ENCODE measurements around the gene SCTR. TPM values are rescaled to one million over a fixed set of nuclear protein-coding genes. Genes with fewer than 3 reads are reported as not detected.

The SCTR gene
- total RNA-seq, 2 experiments from 2014 or later: not detected

DNA sequence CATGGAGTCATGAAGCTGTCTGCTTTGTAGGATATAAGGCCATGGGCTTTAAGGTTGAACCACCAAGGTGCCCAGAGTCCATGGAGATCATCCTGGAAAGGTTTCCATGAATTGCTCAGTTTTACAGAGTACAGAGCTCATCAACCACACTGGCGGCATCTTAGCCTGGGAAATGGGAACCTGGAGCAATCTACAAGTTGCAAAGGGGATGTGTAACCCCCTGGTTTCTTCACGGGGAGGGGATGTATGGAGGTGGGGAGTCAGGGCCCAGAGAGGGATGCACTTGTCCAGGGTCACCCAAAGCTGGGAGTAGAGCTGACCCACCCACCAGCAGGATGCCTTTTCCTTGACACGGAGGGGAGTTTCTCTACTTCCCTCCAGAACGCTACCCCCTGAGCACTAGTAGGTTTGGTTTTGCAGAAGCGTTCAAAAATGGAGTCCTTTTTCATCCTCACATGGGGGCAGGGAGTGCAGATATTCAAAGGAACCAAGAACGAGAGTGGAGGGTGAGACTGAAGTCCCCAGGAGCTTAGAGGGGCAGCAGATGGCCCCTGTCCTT, 85.5 kb downstream of the SCTR start:
- Mint-ChIP-seq H3K4me1 (no peaks in the 10 kb centered on the region), H3K9me3 (no peaks in the 10 kb centered on the region), H3K36me3 (no peaks in the 10 kb centered on the region), H3K27me3 (peaks cover 8% of the 10 kb centered on the region), H3K27ac (no peak overlapping the region), H3K4me3 (no peak overlapping the region)
- no peak for DNase-seq

DNA sequence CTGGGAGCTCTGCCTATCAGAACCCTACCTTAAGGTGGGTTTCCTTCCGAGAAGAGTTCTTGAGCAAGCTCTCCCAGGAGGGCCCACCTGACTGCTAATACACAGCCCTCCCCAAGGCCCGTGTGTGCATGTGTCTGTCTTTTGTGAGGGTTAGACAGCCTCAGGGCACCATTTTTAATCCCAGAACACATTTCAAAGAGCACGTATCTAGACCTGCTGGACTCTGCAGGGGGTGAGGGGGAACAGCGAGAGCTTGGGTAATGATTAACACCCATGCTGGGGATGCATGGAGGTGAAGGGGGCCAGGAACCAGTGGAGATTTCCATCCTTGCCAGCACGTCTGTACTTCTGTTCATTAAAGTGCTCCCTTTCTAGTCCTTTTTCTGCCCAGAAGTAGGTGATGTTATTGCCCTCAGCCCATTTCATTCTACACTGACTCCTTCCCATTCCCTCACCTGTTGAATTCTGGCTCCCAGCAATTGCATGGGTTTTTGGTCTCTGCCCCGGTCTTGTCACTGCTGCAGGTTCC, 86.1 kb downstream of the SCTR start:
- no peak for DNase-seq
- Mint-ChIP-seq H3K4me1 (no peaks in the 10 kb centered on the region), H3K4me3 (no peak overlapping the region), H3K27me3 (peaks cover 12% of the 10 kb centered on the region), H3K27ac (no peak overlapping the region), H3K36me3 (no peaks in the 10 kb centered on the region), H3K9me3 (no peaks in the 10 kb centered on the region)

DNA sequence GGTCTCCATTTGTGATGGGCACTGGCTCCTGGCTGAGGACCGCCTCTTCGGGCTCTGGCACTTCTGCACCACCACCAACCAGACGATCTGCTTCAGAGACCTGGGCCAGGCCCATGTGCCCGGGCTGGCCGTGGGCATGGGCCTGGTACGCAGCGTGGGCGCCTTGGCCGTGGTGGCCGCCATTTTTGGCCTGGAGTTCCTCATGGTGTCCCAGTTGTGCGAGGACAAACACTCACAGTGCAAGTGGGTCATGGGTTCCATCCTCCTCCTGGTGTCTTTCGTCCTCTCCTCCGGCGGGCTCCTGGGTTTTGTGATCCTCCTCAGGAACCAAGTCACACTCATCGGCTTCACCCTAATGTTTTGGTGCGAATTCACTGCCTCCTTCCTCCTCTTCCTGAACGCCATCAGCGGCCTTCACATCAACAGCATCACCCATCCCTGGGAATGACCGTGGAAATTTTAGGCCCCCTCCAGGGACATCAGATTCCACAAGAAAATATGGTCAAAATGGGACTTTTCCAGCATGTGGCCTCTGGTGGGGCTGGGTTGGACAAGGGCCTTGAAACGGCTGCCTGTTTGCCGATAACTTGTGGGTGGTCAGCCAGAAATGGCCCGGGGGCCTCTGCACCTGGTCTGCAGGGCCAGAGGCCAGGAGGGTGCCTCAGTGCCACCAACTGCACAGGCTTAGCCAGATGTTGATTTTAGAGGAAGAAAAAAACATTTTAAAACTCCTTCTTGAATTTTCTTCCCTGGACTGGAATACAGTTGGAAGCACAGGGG, 87.1 kb downstream of the SCTR start:
- Mint-ChIP-seq H3K9me3 (no peaks in the 10 kb centered on the region), H3K4me1 (peaks cover 1% of the 10 kb centered on the region), H3K36me3 (no peaks in the 10 kb centered on the region), H3K27me3 (peaks cover 22% of the 10 kb centered on the region), H3K27ac (no peak overlapping the region), H3K4me3 (no peak overlapping the region)
- DNase-seq: no peak

DNA sequence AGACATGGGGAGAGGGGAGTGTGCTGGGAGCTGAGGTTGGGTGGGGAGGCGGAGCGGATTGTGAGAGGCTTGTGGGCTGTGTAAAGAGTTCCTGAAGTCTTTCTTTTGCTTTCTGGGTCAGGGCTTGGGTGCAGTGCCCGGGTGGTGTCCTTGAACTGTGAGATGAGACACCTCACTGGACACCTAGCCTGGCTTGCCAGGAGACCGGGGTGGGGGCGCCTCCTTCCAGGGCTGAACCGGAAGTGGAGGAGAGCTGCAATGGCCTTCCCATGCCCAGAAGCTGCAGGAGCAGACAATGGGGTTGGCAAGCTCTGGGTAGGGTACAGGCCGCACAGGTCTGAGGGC, 88.4 kb downstream of the SCTR start:
- H3K9me3 Mint-ChIP-seq: no peaks in the 10 kb centered on the region
- no peak overlapping the region for H3K27ac Mint-ChIP-seq
- peaks cover 2% of the 10 kb centered on the region for H3K4me1 Mint-ChIP-seq
- no peaks in the 10 kb centered on the region for H3K36me3 Mint-ChIP-seq
- H3K4me3 Mint-ChIP-seq: no peak overlapping the region
- peaks cover 29% of the 10 kb centered on the region for H3K27me3 Mint-ChIP-seq
- DNase-seq: no peak

DNA sequence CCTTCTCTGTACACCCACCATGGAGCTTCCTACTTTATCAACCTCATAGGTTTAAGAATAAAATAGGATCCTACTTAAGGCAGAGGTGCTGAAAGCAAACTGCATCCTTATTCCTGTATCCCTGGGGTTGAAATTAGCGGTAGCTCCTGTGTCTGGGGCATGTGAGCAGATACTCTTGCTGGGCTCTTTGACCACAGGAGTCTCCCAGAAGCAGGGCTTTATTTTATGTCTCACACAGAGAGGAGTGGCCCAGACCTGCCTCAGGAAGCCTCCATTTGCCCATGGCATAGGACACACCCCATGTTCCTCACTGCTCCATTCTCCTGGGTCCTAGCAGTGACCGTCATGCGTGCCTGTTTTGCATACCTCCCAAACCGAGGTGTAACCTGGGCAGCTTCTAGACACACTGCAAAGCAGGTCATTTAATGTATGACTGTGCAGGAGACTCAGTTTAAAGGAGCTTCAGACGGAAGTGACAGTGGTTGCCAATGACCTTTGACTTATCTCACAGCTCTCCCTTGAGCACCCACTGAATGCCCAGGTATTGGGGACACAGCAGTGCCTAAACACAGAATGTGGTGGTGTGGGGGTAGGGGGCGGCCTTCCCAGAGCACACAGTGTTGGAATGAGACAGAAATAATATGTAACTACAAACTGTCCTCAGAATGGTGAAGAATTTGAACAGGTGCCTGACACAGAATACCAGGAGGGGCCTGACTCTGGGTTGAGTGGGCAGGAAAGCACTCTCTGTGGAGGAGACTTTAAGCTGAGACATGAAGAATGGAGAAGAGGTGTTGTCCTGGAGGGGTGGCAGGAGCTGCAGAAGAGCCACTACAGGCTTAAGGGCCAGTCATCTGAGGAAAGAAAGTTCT, 89.0 kb downstream of the SCTR start:
- Mint-ChIP-seq H3K4me1 (peaks cover 2% of the 10 kb centered on the region), H3K9me3 (no peaks in the 10 kb centered on the region), H3K27ac (no peak overlapping the region), H3K36me3 (no peaks in the 10 kb centered on the region), H3K27me3 (peaks cover 35% of the 10 kb centered on the region), H3K4me3 (no peak overlapping the region)
- no peak for DNase-seq

DNA sequence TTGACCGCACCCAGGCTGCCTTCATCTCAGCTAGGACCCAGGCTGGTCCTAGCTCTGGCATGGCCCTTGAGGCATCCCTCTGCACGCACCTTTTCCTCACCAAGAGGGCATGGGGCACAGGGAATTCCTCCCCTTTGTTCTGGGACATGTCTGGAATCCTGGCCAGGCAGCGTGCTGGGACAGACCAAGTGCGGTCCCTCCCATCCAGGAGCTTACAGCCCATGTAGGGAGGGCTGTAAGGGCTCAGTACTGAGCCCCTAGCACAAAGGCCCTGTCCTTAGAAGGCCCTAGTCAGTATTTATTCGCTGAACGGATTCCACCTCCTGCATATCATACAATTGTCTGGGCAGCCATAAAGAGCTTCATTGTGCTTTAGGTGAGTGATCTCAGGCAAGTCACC, 89.6 kb downstream of the SCTR start:
- H3K27me3 Mint-ChIP-seq: peaks cover 37% of the 10 kb centered on the region
- H3K4me3 Mint-ChIP-seq: no peak overlapping the region

DNA sequence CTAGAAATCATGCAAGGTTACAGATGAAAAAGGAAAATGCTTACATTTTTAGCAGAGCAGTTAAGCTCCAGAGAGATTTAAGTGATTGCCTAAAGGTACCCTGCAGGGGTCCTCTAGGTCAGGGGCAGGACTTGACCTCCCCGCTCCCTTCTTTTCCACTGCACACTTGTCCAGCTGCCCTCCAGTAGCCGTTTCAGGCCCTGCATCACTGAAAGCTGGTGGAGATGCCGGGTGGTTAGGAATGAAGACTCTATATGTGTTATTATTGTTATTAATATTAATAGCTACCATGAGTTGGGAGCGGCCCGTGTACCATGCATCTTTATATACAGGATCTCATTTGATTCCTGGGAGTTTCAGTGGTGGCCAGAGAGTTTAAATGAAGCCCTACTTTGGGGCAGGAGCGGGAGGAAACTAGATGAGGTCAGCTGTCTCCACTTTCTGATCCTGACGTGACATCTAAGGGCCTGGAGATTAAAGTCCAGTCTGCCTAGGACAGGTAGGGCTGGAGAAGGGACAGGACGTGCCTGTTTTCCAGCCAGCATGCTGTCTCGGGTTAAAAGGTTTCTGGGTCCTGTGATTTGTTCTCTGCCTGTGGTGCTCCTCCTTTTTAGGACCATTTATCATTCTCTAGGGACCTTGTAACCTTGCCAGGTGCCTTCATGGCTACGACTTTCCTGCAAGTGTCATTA, 90.5 kb downstream of the SCTR start:
- Mint-ChIP-seq H3K4me1 (peaks cover 2% of the 10 kb centered on the region), H3K36me3 (no peaks in the 10 kb centered on the region), H3K27ac (no peak overlapping the region), H3K27me3 (peaks cover 43% of the 10 kb centered on the region), H3K9me3 (no peaks in the 10 kb centered on the region), H3K4me3 (no peak overlapping the region)
- no peak for DNase-seq

More for the DNA sequence above, 89.6 kb downstream of the SCTR start:
- no peak for DNase-seq
- no peak overlapping the region for H3K27ac Mint-ChIP-seq
- no peaks in the 10 kb centered on the region for H3K36me3 Mint-ChIP-seq
- H3K9me3 Mint-ChIP-seq: no peaks in the 10 kb centered on the region
- H3K4me1 Mint-ChIP-seq: peaks cover 2% of the 10 kb centered on the region

DNA sequence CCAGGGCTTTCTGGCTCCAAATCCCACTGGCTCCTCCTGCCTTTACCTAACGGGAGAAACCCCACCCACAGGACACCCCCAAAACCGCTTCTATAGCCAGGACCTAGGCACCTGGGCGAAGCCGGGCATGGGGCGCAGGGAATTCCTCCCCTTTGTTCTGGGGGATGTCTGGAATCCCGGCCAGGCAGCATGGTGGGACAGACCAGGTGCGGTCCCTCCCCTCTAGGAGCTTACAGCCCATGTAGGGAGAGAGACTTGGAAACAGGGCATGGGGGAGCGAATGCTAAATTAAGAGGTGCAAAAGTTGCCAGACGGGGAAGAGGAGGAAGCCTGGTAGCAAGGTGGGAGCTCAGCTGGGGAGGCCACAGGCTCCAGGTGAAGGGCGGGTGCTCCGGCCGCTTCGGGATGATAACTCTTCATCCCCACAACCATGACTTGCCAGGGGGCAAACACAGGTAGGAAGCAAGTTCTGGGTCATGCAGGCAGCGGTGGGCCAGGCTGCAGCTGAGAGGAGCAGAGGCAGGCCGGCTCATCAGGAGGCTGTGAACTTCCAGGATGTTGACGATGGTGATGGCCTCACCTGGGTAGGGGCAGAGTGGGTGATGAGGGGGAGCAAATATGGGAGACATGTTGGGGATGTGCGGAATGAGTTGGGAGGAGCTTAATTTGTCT, 91.3 kb downstream of the SCTR start:
- H3K27me3 Mint-ChIP-seq: peaks cover 51% of the 10 kb centered on the region
- no peak overlapping the region for H3K4me3 Mint-ChIP-seq
- H3K27ac Mint-ChIP-seq: no peak overlapping the region
- H3K36me3 Mint-ChIP-seq: no peaks in the 10 kb centered on the region
- H3K9me3 Mint-ChIP-seq: no peaks in the 10 kb centered on the region
- DNase-seq: no peak
- peaks cover 2% of the 10 kb centered on the region for H3K4me1 Mint-ChIP-seq

DNA sequence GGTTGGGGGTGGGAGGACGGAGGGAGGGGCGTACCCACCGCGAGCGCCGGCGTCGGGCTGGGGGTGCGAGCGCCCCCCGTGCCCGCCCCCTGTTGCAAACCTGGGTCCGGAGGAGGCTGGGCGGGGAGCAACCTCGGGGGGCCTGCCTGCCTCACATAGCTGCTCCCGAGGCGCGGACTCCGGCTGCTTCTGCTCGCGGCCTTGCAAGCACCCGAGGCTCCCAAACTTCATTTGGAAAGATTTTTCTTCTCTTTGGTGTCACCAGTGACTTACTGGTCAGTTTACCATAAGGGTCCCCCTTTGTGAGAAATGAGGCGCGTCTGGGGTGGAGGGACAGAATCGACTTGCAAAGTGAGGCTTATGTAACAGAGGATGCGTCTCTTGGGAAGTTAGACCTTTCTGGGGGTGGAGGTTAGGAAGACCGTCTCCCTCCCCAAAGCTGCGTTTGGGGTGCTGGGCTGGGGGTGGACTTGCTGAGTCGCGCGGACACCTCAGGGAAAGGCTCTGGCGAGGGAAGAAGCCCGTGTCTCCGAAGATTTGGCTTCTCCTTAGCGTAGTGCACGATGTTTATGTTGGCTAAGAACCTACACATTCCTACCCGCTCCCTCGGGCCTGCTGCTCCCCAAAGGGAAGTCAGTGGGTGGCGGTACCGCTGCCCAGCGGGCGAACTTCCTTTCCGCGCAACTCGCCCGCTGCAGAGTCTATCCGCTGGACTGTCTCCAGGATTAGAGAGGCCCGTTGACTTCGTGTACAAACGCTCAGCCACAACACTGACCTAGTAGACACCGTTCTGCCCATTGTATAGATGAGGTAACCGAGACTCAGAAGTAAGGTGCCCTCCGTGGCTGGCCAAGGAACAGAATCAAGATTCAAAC, 92.1 kb downstream of the SCTR start:
- Mint-ChIP-seq H3K36me3 (no peaks in the 10 kb centered on the region), H3K4me1 (peaks cover 2% of the 10 kb centered on the region), H3K9me3 (no peaks in the 10 kb centered on the region), H3K27me3 (peaks cover 55% of the 10 kb centered on the region), H3K27ac (no peak overlapping the region), H3K4me3 (peak overlapping the region; percentile 51)
- DNase-seq: no peak

DNA sequence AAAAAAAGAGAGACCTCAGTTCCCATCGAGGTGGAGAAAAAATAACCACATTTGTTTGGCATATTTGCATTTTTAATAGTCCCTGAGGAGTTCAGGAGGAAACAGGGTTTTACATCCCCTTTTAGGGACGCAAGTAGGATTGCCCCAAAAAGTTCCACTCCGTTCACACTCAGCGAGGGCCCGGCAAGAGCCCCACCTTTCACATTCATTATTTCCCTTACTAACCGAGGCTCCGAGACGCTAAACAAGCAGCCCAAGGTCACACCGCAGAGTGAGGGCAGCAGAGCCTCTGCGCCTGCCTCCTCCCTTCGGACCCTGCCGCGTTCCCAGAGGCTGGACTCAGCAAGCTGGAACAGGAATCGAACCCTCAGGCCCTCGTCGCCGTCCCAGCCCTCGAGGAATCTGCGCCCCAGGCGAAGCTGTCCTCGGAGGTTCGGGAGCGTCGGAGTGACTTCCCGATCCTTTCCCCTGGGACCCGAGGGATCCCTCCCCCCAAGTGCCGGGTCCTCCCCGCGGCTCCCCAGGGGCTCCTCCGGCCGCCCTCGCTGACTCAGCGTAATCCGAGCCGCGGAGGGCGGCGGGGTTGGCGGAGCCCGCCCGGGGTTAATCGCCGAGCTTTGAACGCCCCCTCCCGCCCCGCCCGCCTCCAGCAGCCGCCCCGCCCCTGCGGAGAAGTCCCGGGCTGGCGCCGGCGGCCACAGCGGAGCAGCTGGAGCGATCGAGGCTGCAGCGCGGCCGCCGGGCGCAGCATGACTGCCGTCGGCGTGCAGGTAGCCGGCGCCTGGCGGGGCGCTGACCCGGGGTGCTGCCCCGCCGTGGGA, 92.9 kb downstream of the SCTR start, which contains the start of gene TMEM37:
Gene TMEM37, plus strand, starts transcription at position 700 of the 821 bp plus-strand sequence. Its CDS starts 50 bp downstream, at position 750.
- Mint-ChIP-seq H3K27ac (no peak within 1 kb of the TSS), H3K4me3 (peak within 1 kb of the TSS; percentile 51), H3K27me3 (peaks cover 61% of the 10 kb centered on the region), H3K9me3 (no peaks in the 10 kb centered on the region), H3K4me1 (peaks cover 2% of the 10 kb centered on the region), H3K36me3 (no peaks in the 10 kb centered on the region)
- peak; percentile 22 for DNase-seq

DNA sequence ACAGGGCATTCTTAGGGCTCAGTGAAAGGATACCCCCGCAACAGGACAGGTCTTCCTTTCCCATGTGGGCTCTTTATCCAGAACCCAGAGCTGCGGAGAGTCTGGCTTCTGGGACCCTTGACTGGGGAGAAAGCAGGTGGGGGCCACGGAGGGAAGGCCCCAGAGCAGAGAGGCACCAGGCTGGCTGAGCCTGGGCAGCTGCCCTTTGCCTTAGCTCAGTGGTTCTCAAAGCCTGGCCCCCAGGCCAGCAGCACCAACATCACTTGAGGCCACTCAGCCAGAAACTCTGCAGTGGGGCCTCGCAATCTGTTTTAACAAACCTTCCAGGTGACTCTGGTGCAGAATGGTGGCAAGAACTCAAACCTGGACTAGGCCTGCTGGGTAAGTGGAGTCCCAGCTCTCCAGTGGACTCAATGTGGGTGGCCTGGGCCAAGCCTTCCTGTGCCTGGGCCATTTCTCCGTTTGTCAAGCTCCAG, 94.2 kb downstream of the SCTR start:
- Mint-ChIP-seq H3K4me3 (no peak overlapping the region), H3K27ac (no peak overlapping the region), H3K9me3 (no peaks in the 10 kb centered on the region), H3K4me1 (peaks cover 2% of the 10 kb centered on the region), H3K36me3 (no peaks in the 10 kb centered on the region), H3K27me3 (peaks cover 60% of the 10 kb centered on the region)
- DNase-seq: no peak

DNA sequence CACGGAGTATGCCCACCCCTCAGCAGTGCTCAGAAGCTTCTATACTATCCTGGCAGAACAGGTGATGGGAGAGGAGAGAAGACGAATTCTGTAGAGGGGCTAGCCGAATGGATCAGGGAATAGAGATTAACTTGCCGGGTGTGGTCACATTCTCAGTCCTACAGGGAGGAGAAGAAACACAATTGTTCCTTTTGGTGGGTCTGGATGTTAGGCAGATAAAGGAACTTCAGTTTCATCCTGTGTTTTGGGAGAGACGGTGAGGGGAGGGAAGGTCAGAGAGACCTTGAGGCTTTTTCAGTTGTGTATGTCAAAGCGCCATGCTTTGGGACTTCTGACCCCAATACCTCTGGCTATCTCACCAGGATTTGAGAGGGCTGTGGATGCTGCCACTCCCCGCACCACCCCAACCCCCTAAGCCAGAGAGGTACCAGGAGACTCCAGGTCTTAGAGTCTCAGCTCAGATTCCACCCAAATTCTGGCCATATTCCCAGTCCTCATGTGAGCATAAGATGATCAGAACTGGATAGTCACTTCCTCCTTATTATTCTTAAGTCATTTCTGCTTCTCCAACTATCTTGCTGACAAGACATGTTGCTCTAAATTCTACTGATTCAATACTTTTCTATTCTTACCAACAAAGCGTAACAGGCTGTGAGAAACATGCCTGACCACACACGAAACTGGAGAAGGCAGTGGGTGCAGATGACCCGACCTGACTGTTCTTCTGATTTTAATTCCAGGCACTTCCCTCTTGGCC, 94.9 kb downstream of the SCTR start:
- Mint-ChIP-seq H3K27ac (no peak overlapping the region), H3K4me1 (peaks cover 2% of the 10 kb centered on the region), H3K27me3 (peaks cover 58% of the 10 kb centered on the region), H3K36me3 (no peaks in the 10 kb centered on the region), H3K4me3 (no peak overlapping the region), H3K9me3 (no peaks in the 10 kb centered on the region)
- no peak for DNase-seq

Measured in activated naive CD8-positive, alpha-beta T cell treated with anti-CD3 and anti-CD28 coated beads for 36 hours (primary cell).